HG03457 (cell line): Measurements from ENCODE around the gene KRT81.
"Not testable (repeated sequence)": the region's sequence is repeated elsewhere in the genome, so short reads cannot be mapped to it uniquely, and the experiment has no call there.

Experiments
- ATAC-seq: cut with Tn5 transposase; IDR thresholded peaks from one replicate; pipeline ENCODE4 v1.9.1; 2021; ENCODE audit warnings: moderate number of reproducible peaks; ENCODE audit not compliant: unreplicated experiment

The KRT81 gene

DNA sequence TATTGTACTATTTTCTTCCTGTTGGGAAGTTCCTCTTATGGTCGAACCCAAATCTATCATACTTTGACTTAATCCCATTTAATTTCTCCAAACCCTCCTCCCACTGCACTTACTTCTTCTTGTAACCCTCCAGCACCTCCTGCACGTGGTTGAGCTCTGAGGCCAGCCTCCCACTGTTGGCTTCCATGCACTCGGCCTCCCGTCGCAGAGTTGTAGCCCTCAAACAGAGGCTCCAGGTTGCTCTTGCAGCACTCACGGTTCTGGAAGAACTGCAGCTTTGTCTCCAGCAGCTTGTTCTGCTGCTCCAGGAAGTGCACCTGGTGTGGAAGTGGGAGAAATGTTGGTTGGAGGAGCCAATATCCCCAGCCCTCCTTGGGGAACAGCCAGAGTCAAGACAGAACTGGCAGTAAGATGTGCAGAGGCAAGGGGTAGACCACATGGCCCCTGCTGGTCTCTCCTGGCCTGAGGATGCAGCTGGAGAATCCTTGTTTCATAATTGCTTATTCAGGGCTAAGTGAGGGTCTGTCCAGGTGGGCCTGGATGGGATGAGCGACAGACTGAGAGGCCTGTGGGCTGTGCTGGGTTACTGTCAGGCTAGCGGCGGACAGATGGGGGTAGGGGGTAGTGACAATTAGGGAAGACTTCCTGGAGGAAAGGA lies 35.3 kb downstream of the KRT81 start:
- ATAC-seq, result no peak

DNA sequence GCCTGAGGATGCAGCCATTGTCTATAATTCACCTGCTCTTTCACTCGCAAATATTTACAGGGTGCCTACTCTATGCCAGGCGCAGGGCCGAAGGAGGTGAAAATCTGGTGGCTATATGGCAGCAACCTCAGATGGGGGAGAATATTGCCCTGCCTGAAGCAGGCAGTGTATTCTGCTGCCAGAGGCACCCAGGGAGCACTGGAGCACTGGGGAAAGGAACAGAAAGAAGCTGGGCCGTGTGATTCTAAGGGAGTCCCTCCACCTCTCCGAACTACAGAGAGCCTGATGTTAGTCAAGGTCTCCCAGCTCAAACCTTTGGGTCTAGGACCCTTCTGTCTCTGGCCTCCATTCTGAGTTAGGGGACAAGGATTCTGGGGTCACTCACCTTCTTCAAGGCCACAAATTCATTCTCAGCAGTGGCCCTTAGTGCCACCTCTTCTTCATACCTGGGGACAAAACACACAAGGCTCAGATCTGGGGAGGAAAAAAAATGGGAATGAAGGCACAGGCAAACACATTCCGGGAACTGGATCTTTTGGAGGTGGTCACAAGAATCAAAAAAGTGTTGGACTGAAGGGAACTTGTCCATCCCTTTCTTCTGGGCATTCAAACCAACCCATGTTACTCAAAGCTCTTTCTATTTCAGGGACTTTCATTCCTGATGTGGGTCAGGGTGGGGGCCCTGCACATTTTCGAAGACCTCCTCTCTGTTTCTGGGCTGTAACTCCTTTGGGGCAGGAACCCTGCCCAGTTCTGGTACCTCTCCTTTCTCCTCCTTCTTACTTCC lies 36.2 kb downstream of the KRT81 start:
- ATAC-seq, result no peak

DNA sequence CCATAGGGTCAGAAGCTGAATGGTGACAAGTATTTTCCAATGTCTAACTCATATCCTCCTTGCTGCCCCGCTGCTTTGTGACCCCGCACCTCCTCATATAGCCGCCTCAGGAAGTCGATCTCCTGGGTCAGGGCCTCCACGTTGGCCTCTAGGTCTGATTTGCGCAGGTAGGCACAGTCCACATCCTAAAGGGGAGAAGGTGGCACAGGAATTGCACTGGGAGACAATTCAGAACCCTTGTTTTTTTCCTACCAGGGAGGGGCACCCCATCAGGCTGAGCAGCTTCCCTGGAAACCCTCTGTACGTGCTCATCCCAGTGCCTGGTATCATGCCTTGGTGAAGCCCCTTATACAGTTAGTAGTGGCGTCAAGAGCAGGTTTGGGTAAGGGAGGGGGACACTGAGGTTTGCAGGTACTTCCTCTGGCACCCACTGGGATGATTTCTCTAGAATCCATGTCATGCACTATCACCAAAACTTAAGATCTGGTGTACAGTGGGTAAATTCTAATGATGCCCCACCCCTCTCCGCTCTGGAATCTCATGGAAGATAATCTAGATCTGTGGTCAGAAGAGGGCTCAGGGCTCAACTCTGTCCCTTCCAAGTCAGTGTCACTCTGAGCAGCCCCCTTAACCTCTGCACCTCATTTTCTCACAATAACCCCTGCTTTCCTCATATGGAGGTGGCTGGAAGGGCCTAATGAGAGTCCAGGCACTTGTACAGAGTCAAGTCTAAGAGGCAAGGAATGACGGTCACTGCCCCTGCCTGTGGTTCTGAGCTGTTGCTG lies 37.0 kb downstream of the KRT81 start:
- ATAC-seq, result no peak

DNA sequence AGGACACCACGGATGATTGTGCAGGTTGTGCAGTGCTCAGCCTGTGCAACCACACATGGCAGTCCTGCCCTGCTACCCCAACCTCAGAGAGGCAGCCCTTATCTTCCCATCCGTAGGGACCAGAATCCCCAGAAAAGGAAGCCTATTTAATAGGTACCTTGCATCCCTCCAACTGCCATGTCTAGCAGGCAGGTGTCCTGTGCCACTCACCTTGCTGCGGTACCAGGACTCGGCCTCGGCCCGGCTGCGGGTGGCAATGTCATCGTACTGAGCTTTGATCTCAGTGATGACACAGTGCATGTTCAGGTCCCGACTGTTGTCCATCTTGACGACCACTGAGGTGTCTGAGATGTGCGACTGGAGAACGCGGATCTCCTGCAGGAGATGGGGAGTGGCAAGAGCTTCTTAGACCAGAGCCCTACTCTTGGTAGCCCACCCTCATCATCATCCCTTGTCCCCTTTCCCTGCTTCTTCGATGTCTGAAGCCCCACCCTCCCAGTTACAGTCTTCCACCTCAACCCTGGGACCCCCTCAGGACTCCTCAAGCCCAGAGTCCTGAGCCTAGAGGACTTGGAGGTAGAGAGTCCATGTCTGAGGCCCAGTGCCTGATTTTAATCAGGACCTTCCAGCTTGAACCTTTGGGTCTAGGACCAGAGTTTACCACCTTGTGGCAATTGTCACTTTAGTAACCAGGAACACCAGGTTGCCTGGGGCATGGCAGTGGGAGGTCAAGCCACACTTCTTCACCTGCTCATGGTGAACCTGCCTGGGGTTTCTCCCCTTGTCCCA lies 37.7 kb downstream of the KRT81 start:
- ATAC-seq, result no peak

DNA sequence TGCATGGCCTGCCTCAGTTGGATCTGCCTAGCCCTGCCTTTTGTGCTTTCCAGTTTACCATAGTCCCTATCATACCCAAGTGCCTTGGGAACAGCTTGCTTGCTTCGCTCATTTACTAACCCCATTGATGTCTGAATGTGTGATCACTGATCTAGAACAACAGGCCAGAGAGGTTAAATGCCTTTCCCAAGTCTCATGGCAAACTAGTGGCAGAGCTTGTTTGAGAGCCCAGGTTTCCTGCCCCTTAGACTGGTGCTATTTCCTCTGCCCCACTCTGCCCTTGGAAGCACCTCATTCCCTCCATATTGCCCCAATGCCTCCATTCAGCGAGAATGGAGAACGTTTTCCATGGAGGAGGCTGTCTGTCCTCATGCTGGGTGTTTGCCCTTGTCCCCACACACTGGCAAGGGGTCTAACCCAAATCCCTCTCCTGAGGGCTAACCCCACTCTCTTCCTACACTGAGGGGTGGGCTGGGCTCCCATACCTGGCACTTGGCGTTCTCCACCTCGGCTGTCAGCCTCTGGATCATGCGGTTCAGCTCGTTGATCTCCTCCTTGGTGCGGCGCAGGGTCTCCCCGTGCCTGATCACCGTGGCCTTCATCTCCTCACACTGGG lies 38.5 kb downstream of the KRT81 start:
- no peak for ATAC-seq

DNA sequence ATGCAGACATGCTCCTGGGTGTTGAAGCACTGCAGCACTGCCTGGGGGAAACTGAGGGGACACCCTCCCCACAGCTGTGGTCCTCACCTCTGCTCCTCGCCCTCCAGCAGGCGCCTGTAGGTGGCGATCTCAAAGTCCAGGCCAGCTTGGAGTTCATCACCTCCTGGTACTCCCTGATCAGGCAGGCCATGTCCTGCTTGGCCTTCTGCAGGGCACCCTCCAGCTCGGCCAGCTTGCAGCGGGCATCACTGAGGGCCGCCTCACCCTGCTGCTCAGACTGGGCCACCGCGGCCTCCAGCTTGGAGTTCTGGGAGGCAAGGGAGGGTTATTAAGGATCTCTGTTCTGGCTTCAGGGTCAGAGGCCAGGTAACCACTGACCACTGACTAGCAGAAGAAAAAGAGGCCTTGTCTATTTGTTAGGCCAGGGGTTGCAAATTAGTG lies 39.1 kb downstream of the KRT81 start:
- ATAC-seq, result not testable (repeated sequence)

DNA sequence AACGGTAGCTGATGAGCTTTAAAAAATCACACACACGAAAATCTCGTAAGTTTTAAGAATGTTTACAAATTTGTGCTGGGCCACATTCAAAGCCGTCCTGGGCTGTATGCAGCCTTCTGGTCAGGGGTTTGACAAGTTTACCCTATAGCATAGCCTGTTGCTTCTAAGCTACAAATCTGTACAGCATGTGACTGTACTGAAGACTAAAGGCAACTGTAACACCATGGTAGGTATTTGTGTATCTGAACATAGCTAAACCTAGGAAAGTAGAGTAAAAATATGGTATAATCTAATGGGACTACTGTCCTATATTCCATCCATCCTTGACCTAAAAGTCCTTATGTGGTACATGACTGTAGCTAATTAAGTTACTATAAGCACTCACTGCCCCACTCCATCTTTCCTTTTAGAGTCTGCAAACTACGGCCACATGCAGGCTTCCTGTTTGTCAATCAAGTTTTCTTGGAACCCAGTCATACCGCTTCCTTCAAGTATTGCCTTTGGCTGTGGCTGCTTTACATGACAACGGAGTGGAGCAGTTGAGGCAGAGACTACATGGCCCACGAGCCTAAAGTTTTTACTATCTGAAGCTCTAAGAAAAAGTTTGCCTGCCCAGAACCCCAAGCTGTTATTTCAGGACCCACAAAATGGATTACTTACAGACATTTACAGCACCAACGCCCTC lies 39.8 kb downstream of the KRT81 start:
- no peak for ATAC-seq

DNA sequence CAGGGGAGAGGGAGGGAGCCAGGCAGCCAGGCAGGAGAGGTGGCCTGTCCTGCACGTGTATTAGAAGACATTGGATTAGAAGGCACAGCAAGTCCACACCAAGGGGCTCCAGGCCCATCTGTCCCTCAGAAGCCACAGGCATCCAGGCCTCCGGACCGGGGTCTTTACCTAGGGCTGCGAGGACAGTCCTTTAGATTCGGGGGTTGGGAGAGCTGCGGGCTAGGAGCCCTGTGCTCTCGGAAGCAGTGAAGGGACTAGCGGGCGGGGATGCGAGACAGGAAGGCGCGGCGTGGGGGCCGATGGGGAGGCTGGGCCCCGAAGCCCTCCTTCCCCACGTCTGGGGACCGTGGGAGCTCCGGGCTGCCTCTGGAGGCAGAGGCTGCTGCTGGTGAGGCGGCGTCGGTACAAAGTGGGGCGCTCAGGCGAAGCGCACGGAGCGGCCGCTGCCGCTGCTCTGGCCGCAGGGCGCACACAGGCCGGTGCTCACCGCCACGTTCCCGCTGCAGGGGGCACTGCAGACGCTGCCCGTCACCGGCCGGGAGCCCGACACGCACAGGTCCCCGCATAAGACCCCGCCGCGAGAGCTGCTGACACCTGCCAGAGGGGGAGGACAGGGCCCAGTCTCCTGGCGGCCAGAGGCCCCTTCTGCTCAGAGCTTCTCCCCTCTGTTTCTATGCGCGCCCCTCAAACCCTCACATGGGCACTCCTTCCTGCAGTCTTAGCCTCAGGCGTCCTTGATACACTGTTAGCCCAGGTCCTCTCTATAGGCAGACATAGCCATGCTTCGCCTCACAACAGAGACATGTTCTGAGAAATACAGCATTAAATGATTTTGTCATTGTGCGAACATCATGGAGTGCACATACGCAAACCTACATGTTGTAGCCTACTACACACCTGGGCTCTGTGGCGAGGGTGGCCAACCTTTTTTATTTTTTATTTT lies 41.0 kb downstream of the KRT81 start:
- ATAC-seq, result no peak

DNA sequence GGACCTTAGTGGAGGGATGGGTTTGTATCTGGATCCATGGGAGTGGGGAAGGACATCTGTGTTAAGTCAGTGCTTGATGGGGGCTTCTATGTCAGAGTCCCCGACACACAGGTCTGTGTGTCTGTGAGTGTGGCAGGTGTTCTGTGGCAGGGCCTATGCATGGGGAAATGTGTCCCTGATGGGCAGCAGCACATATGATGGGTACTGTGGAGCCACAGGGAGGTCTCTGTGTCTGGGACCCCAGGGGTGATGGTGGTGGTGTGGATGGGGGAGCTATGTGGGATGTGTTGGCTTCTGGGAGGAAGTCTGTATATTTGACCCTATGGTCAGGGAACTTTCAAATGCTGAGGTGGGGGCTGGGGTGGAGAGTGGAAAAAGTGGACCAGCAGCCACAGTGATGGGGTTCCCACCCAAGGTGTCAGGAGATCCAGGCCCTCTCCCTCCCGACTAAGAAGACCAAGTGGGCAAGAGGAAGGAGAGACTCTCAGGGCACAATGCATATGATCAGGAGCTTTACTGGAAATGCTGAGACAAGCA lies 41.8 kb downstream of the KRT81 start:
- no peak for ATAC-seq

DNA sequence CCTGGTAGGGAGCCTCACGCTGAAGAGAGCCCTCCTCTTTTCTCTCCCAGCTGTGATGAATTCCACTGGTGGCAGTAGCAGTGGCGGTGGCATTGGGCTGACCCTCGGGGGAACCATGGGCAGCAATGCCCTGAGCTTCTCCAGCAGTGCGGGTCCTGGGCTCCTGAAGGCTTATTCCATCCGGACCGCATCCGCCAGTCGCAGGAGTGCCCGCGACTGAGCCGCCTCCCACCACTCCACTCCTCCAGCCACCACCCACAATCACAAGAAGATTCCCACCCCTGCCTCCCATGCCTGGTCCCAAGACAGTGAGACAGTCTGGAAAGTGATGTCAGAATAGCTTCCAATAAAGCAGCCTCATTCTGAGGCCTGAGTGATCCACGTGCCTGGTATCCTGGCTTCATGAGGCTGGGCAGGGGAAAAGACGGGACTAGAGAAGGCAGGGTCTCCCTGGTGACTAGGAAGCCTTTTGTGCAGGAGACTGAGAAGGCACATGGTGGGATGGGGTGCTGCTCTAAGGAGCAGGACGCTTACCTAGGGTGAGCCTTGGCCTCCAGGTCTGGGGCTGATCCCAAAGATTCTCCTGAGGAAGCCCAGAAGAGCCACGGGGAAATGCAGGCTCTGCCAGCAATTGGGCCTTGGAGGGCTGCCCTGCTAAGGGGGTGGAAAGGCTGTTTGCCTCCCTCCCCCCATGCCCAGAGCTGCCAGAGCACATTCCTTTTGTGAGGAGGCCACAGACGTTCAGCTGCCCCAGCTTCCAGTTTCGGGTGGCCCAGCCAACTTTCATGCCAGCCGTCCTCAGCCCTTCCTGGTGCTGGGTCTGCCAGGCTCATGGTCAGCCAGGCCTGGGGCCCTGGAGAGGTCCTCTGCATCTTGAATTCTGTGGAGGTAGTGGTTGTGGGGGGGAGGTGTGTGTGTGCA lies 42.5 kb downstream of the KRT81 start:
- ATAC-seq, result no peak

DNA sequence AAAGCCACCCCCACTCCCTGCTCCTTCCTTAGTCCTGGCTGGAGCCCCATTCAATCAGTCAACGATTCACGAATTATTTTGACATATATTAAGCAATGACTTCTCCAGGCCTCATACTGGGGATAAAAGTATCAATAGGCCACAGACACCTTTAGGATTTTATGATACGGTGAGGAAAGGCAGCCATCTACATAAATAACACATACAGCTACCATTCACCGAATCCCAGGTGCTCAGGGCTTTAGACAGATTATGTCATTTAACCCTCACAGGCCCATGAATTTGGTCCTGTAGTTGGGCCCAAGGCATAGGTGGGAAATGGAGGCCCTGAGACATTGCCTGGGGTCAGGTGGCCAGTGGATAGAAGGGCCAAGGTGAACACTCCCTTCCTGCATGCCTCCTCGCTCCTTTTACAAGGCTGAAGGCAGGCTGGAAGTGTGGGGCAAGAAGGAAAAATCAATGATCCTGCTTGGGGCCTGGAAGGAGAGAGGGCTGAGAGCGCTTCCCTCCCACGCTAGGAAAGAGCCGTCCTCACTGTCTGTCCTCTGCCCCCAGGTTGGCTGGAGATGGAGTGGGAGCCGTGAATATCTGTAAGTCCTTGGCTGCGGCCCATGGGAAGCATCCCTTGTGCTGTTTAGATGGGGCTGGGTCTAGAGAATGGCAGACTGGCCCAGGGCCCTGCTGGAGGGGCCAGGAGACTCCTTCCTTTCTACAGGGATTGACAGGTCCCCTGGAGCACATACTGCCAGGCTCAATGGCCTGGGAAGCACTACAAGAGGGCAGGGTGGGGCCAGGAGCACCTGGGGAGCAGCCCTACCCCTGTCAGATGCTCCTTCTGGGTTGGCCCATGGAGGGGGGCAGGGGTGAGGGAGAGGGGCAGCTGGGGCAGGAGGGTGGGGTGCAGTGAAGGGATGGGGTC lies 43.5 kb downstream of the KRT81 start:
- ATAC-seq, result no peak

DNA sequence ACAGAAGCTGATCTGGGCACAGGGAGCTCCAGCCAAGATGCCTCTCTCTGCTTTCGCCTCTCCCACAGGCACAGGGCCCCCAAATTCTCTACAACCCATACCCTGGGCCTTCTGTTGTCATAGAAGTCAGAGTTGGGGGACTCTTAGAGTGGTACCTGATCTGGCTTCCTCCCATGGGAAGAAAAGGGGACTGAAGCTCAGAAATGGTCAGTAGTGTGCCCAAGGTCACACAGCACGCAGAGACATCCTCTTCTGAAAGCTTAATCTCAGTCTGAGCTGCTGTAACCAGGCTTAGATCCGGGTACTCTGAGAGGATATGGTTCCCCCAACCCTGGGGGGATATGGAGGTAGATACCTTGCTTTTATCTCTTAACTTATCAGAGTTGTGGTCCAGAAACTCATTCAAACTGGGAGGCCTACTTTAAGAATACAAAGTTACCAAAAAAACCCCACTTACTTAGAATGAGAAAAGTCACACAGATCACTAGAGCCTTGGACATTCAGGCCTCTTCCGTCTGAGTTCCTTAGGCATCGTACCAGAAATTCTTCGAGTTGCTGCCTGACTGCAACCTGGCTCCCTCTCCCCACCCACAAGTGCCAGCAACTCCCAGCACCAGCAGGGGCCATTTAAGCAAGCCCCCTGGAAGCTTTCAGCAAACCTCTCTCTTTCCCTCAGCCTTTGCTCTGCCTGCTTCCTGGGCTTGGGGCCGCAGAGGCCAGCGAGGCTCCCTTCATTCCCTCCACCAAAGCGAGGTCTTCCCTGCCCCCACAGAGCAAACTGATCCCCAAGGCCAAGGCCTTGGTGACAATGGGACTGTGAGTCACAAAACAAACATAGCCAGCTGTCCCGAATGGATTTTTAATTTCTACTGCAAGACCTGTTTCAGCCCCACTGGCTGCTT lies 44.4 kb downstream of the KRT81 start:
- no peak for ATAC-seq

DNA sequence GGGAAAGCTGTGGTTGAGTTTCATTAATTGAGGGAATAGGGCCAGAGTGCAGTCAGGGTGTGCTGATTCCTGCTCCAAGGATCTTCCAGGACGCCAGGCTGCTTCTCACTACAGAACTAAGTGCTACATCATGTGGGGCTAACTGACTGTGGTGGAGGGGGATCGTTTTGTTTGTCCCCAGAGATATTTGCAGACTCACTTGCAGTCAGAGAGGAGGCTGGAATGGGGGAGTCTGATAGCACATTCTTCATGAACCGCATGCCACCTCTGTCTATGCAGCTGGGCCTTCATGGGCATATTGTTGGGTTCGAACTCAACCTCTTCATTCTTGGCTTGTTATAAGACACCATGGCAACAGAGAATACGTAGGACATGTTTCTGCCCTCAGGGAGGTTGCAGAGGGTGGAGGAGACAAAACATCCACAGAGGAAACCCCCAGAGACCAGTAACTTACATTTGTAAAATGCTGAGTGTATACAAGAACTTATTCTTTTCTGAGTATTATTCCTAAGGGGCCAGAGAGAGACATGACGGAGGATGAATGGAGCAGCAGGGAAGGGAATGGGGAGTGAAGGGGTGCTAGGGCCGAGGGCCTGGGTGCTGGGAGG lies 45.3 kb downstream of the KRT81 start:
- ATAC-seq, result no peak

DNA sequence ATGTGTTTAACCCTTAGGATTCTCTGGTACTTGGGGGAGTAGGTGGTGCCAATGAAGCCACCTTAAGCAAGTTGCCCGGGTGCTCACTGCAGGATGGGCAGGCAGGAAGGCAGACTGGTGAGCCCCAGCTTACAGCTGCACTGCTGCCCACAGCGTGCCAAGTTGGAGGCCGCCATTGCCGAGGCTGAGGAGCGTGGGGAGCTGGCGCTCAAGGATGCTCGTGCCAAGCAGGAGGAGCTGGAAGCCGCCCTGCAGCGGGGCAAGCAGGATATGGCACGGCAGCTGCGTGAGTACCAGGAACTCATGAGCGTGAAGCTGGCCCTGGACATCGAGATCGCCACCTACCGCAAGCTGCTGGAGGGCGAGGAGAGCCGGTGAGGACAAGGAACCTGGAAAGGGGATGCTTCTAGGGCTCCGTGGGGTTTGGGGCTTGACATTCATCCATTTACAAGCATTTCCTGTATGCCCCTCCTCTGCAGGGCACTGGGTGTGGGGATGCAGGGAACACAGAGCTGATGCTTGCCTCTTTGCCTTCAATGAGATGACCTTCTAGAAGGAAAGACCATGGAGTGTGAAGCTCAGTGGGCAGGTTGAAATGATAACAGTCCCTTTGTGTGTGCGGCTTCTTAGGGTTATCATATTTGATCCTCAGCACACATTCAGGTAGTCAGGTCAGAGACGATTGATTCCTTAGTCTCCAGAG lies 45.9 kb downstream of the KRT81 start:
- no peak for ATAC-seq
